Measurements from ENCODE around the gene MRPS18A. TPM values are rescaled to one million over a fixed set of nuclear protein-coding genes. Genes with fewer than 3 reads are reported as not detected.
A peak's percentile ranks its signal among the peaks of the same experiment; 100 is the strongest.

MRPS18A gene
- total and polyA plus RNA-seq, 2 of the 13 experiments (the other 11 are each of a cell fraction or from before 2014, with no cell fraction given), result 87.8 to 89.1 TPM

DNA sequence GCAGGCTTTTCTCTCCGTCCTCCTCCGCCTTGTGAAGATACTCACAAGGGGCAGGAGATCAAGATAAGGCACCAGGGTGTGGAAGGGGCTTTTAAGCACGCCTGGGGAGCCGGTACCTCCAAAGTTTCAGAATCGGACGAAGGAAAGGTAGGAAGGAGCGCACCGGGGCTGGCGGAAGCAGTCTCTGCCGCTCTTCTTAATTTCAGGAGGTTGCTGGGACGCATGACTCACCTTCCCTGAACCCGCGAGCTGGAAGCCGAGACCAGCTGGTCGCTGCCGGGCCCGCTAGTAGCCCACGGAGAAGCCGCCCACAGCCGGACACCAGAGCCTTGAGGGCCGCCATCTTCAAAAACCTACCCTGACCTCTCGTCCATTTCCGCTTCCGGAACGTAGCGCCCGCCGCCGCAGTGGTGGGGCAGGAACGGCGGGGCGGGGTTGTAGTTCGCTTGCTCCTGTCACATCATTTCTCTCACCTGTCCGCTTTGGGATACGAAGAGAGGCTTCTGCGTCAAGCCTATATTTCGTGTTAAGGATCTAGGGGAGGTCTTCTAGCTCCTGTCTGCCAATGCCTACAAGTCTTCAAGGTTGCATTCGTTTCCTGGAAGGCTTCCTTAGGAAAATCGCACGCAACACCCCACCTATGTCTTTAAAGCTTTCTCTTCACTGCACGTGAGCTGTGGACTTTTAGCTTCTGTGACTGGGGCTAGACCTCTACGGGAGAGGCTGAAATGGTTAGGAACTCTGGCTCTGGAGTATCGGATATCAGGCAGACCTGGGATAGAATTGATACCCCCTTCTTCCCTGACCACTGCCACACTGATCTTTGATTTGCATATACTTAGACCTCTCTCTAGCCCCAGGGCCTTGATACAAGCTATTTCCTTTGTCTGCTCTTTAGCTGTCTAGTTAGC, at the start of gene MRPS18A (continued):
- TF ChIP-seq TIGD3 (CRISPR knock-in tag; IDR thresholded peaks at IDR 0.05; ENCODE audit: borderline replicate concordance), result 0 out of 2 replicates have a peak, but pooled peaks have one; percentile 24
- TF ChIP-seq ZC3H13 (CRISPR knock-in tag; IDR thresholded peaks at IDR 0.05), result no peak
- TF ChIP-seq NBN (conservative IDR thresholded peaks at IDR 0.05), result no peak
- 0 out of 2 replicates have a peak, but pooled peaks have one; percentile 58 for TF ChIP-seq ARNT2 (CRISPR knock-in tag; IDR thresholded peaks at IDR 0.05; ENCODE audit: low read depth)
- peak; percentile 89 for TF ChIP-seq KDM5A (IDR thresholded peaks at IDR 0.05; ENCODE audit: borderline replicate concordance, low read length)
- no peak for TF ChIP-seq FOXM1 (CRISPR knock-in tag; IDR thresholded peaks at IDR 0.05)
- TF ChIP-seq SKIL (CRISPR knock-in tag; IDR thresholded peaks at IDR 0.05; ENCODE audit: borderline replicate concordance), result no peak
- no peak for TF ChIP-seq ZNF317 (CRISPR knock-in tag; IDR thresholded peaks at IDR 0.05)
- no peak for TF ChIP-seq ATF4 (CRISPR knock-in tag; IDR thresholded peaks at IDR 0.05)
- TF ChIP-seq ISX (CRISPR knock-in tag; conservative IDR thresholded peaks at IDR 0.05), result no peak
- TF ChIP-seq SATB2 (CRISPR knock-in tag; IDR thresholded peaks at IDR 0.05), result no peak
- TF ChIP-seq ZNF615 (CRISPR knock-in tag; IDR thresholded peaks at IDR 0.05; ENCODE audit: borderline replicate concordance), result no peak
- peak; percentile 86 for TF ChIP-seq PHF8 (CRISPR knock-in tag; IDR thresholded peaks at IDR 0.05)
- peak; percentile 98 for TF ChIP-seq ZNF556 (CRISPR knock-in tag; IDR thresholded peaks at IDR 0.05; ENCODE audit: borderline replicate concordance)
- no peak for TF ChIP-seq NFRKB (IDR thresholded peaks at IDR 0.05)
- no peak for TF ChIP-seq RAD21 (CRISPR knock-in tag; IDR thresholded peaks at IDR 0.05)

All from HepG2 (cell line).